ENCODE measurements around the gene TTC22.

The TTC22 gene

GRCh38 chr1:54812801-54813484, 11.8 kb upstream of the TTC22 start:
- Histone ChIP-seq H3K4ac (ENCODE audit: low read depth, low read length) (no peak overlapping the region), H3K4me3 (ENCODE audit: low read length) (no peak overlapping the region), H3K9ac (ENCODE audit: low read length) (no peak overlapping the region), H3K79me2 (ENCODE audit: control insufficient read depth, insufficient read depth, low read length) (no peaks in the 10 kb centered on the region), H3K36me3 (ENCODE audit: control insufficient read depth, insufficient read depth, low read length) (no peaks in the 10 kb centered on the region), H3K4me2 (ENCODE audit: low read length) (no peak overlapping the region), H3K23ac (ENCODE audit: low read length) (no peak overlapping the region), H4K5ac (ENCODE audit: low read length) (no peak overlapping the region), H2BK15ac (replicated peaks; ENCODE audit: low read depth) (no peak overlapping the region), H4K8ac (ENCODE audit: low read depth, low read length) (no peak overlapping the region), H3K56ac (ENCODE audit: low read length) (no peak overlapping the region), H3K27ac (ENCODE audit: low read depth, low read length) (no peak overlapping the region), H2BK5ac (ENCODE audit: low read length) (no peak overlapping the region), H2BK120ac (ENCODE audit: low read depth, low read length) (no peak overlapping the region), H3K4me1 (ENCODE audit: control insufficient read depth, low read depth, low read length) (peaks cover 4% of the 10 kb centered on the region), H3K18ac (ENCODE audit: low read length) (no peak overlapping the region), H2AK5ac (ENCODE audit: low read length) (no peak overlapping the region), H3K27me3 (ENCODE audit: insufficient read depth, low read length, poor library complexity) (no peaks in the 10 kb centered on the region), H3K79me1 (ENCODE audit: low read length) (no peaks in the 10 kb centered on the region)
- WGBS (ENCODE audit: extremely low coverage, insufficient coverage, low lambda C conversion rate): no CpG with 5 or more reads among the region's 13 CpGs
- no peak for DNase-seq

GRCh38 chr1:54811739-54812655, 10.9 kb upstream of the TTC22 start:
- Histone ChIP-seq H4K8ac (ENCODE audit: low read depth, low read length) (no peak overlapping the region), H3K79me2 (ENCODE audit: control insufficient read depth, insufficient read depth, low read length) (no peaks in the 10 kb centered on the region), H2BK5ac (ENCODE audit: low read length) (no peak overlapping the region), H3K36me3 (ENCODE audit: control insufficient read depth, insufficient read depth, low read length) (no peaks in the 10 kb centered on the region), H2BK15ac (replicated peaks; ENCODE audit: low read depth) (no peak overlapping the region), H3K23ac (ENCODE audit: low read length) (no peak overlapping the region), H3K27me3 (ENCODE audit: insufficient read depth, low read length, poor library complexity) (no peaks in the 10 kb centered on the region), H3K4ac (ENCODE audit: low read depth, low read length) (no peak overlapping the region), H3K79me1 (ENCODE audit: low read length) (no peaks in the 10 kb centered on the region), H3K4me3 (ENCODE audit: low read length) (no peak overlapping the region), H3K9ac (ENCODE audit: low read length) (no peak overlapping the region), H2BK120ac (ENCODE audit: low read depth, low read length) (no peak overlapping the region), H3K4me2 (ENCODE audit: low read length) (no peak overlapping the region), H4K5ac (ENCODE audit: low read length) (no peak overlapping the region), H3K56ac (ENCODE audit: low read length) (no peak overlapping the region), H3K27ac (ENCODE audit: low read depth, low read length) (no peak overlapping the region), H3K4me1 (ENCODE audit: control insufficient read depth, low read depth, low read length) (peaks cover 4% of the 10 kb centered on the region), H2AK5ac (ENCODE audit: low read length) (no peak overlapping the region), H3K18ac (ENCODE audit: low read length) (no peak overlapping the region)
- no peak for DNase-seq
- WGBS (ENCODE audit: extremely low coverage, insufficient coverage, low lambda C conversion rate): no CpG with 5 or more reads among the region's 18 CpGs

- DNase-seq: no peak
Observed at GRCh38 chr1:54811066-54811465, 9.9 kb upstream of the TTC22 start.

GRCh38 chr1:54810153-54810942, 9.2 kb upstream of the TTC22 start:
- Histone ChIP-seq H3K4ac (ENCODE audit: low read depth, low read length) (no peak overlapping the region), H3K56ac (ENCODE audit: low read length) (no peak overlapping the region), H3K9ac (ENCODE audit: low read length) (no peak overlapping the region), H2BK120ac (ENCODE audit: low read depth, low read length) (no peak overlapping the region), H2AK5ac (ENCODE audit: low read length) (no peak overlapping the region), H4K5ac (ENCODE audit: low read length) (no peak overlapping the region), H2BK5ac (ENCODE audit: low read length) (no peak overlapping the region), H3K27ac (ENCODE audit: low read depth, low read length) (no peak overlapping the region), H3K36me3 (ENCODE audit: control insufficient read depth, insufficient read depth, low read length) (no peaks in the 10 kb centered on the region), H3K4me2 (ENCODE audit: low read length) (no peak overlapping the region), H3K4me1 (ENCODE audit: control insufficient read depth, low read depth, low read length) (peaks cover 4% of the 10 kb centered on the region), H3K79me2 (ENCODE audit: control insufficient read depth, insufficient read depth, low read length) (no peaks in the 10 kb centered on the region), H3K27me3 (ENCODE audit: insufficient read depth, low read length, poor library complexity) (no peaks in the 10 kb centered on the region), H4K8ac (ENCODE audit: low read depth, low read length) (no peak overlapping the region), H2BK15ac (replicated peaks; ENCODE audit: low read depth) (no peak overlapping the region), H3K79me1 (ENCODE audit: low read length) (no peaks in the 10 kb centered on the region), H3K23ac (ENCODE audit: low read length) (no peak overlapping the region), H3K18ac (ENCODE audit: low read length) (no peak overlapping the region), H3K4me3 (ENCODE audit: low read length) (no peak overlapping the region)
- WGBS (ENCODE audit: extremely low coverage, insufficient coverage, low lambda C conversion rate): no CpG with 5 or more reads among the region's 13 CpGs
- peak; percentile 68 for DNase-seq

More at GRCh38 chr1:54811066-54811465, 9.9 kb upstream of the TTC22 start:
- no peak overlapping the region for H2AK5ac ChIP-seq (ENCODE audit: low read length)
- no peak overlapping the region for H3K4me2 ChIP-seq (ENCODE audit: low read length)
- no peak overlapping the region for H3K4ac ChIP-seq (ENCODE audit: low read depth, low read length)
- H2BK120ac ChIP-seq (ENCODE audit: low read depth, low read length): no peak overlapping the region
- no peak overlapping the region for H4K5ac ChIP-seq (ENCODE audit: low read length)
- no peak overlapping the region for H3K23ac ChIP-seq (ENCODE audit: low read length)
- H3K4me1 ChIP-seq (ENCODE audit: control insufficient read depth, low read depth, low read length): peaks cover 4% of the 10 kb centered on the region
- H3K79me2 ChIP-seq (ENCODE audit: control insufficient read depth, insufficient read depth, low read length): no peaks in the 10 kb centered on the region
- H4K8ac ChIP-seq (ENCODE audit: low read depth, low read length): no peak overlapping the region
- H2BK5ac ChIP-seq (ENCODE audit: low read length): no peak overlapping the region
- WGBS (ENCODE audit: extremely low coverage, insufficient coverage, low lambda C conversion rate): no CpG with 5 or more reads among the region's 5 CpGs
- H3K4me3 ChIP-seq (ENCODE audit: low read length): no peak overlapping the region
- no peak overlapping the region for H3K27ac ChIP-seq (ENCODE audit: low read depth, low read length)
- no peak overlapping the region for H3K18ac ChIP-seq (ENCODE audit: low read length)
- H3K9ac ChIP-seq (ENCODE audit: low read length): no peak overlapping the region
- no peak overlapping the region for H2BK15ac ChIP-seq (replicated peaks; ENCODE audit: low read depth)
- H3K79me1 ChIP-seq (ENCODE audit: low read length): no peaks in the 10 kb centered on the region
- no peak overlapping the region for H3K56ac ChIP-seq (ENCODE audit: low read length)
- no peaks in the 10 kb centered on the region for H3K36me3 ChIP-seq (ENCODE audit: control insufficient read depth, insufficient read depth, low read length)
- H3K27me3 ChIP-seq (ENCODE audit: insufficient read depth, low read length, poor library complexity): no peaks in the 10 kb centered on the region

- no peak overlapping the region for H2AK5ac ChIP-seq (ENCODE audit: low read length)
- no peak overlapping the region for H3K27ac ChIP-seq (ENCODE audit: low read depth, low read length)
- H3K18ac ChIP-seq (ENCODE audit: low read length): no peak overlapping the region
- no peak overlapping the region for H3K23ac ChIP-seq (ENCODE audit: low read length)
- H3K36me3 ChIP-seq (ENCODE audit: control insufficient read depth, insufficient read depth, low read length): no peaks in the 10 kb centered on the region
- no CpG with 5 or more reads among the region's 3 CpGs for WGBS (ENCODE audit: extremely low coverage, insufficient coverage, low lambda C conversion rate)
- no peak overlapping the region for H4K8ac ChIP-seq (ENCODE audit: low read depth, low read length)
- no peak overlapping the region for H3K9ac ChIP-seq (ENCODE audit: low read length)
- H3K4ac ChIP-seq (ENCODE audit: low read depth, low read length): no peak overlapping the region
- H3K56ac ChIP-seq (ENCODE audit: low read length): no peak overlapping the region
- no peaks in the 10 kb centered on the region for H3K79me2 ChIP-seq (ENCODE audit: control insufficient read depth, insufficient read depth, low read length)
- H2BK15ac ChIP-seq (replicated peaks; ENCODE audit: low read depth): no peak overlapping the region
- H4K5ac ChIP-seq (ENCODE audit: low read length): no peak overlapping the region
- H3K4me1 ChIP-seq (ENCODE audit: control insufficient read depth, low read depth, low read length): peaks cover 4% of the 10 kb centered on the region
- H2BK5ac ChIP-seq (ENCODE audit: low read length): no peak overlapping the region
- H3K79me1 ChIP-seq (ENCODE audit: low read length): no peaks in the 10 kb centered on the region
- H3K27me3 ChIP-seq (ENCODE audit: insufficient read depth, low read length, poor library complexity): no peaks in the 10 kb centered on the region
- H3K4me2 ChIP-seq (ENCODE audit: low read length): no peak overlapping the region
- H3K4me3 ChIP-seq (ENCODE audit: low read length): no peak overlapping the region
- no peak for DNase-seq
- H2BK120ac ChIP-seq (ENCODE audit: low read depth, low read length): no peak overlapping the region
Observed at GRCh38 chr1:54809496-54810074, 8.5 kb upstream of the TTC22 start.

Data from mesendoderm (in vitro differentiated cells).